ENCODE data around the gene IQSEC1.

GRCh38 chr3:13092621-13093617 lies 19.7 kb upstream of the IQSEC1 start:
- TF ChIP-seq ZNF444 (CRISPR knock-in tag; IDR thresholded peaks at IDR 0.05) (no peak), POLR2A (conservative IDR thresholded peaks at IDR 0.05) (no peak), ZNF274 (IDR thresholded peaks at IDR 0.05; ENCODE audit: borderline replicate concordance, low read depth, low read length) (no peak), NCOR1 (IDR thresholded peaks at IDR 0.05) (no peak), YY1 (IDR thresholded peaks at IDR 0.05; ENCODE audit: borderline replicate concordance in 1 of 3, control insufficient read depth in 1 of 3, extremely low read depth in 1 of 3, insufficient read depth in 3 of 3, insufficient read length in 1 of 3, insufficient replicate concordance in 2 of 3, low read depth in 1 of 3, low read length in 2 of 3) (no peak), TAF1 (IDR thresholded peaks at IDR 0.05; ENCODE audit: control insufficient read depth, extremely low read depth, insufficient read depth, low read length, severe bottlenecking) (no peak), FOXP1 (CRISPR knock-in tag; IDR thresholded peaks at IDR 0.05) (no peak), MAX (CRISPR knock-in tag; IDR thresholded peaks at IDR 0.05) (no peak)
